HEK293 (cell line): ENCODE data around the gene EGR1.

Experiments used
- ZFHX2 ChIP-seq: fragments of 450-650 bp; formaldehyde crosslinking; conservative IDR thresholded peaks from 2 replicates; pipeline ENCODE4 v1.5.1; 2016; ENCODE audit warnings: missing biosample characterization, missing genetic modification characterization
- ZNF248 ChIP-seq: fragments of 450-650 bp; formaldehyde crosslinking; IDR thresholded peaks from 2 replicates; pipeline ENCODE4 v1.5.1; 2017; ENCODE audit warnings: missing biosample characterization, missing genetic modification characterization
- TF ChIP-seq, protein P1 (sequence below): fragments of 450-650 bp; formaldehyde crosslinking; IDR thresholded peaks from 2 replicates; pipeline ENCODE4 v1.5.1; 2016; ENCODE audit warnings: missing biosample characterization, missing genetic modification characterization, low read depth
- TF ChIP-seq, protein P2 (sequence below): fragments of 450-650 bp; formaldehyde crosslinking; IDR thresholded peaks from 2 replicates; pipeline ENCODE4 v1.5.1; 2016; ENCODE audit warnings: missing biosample characterization, missing genetic modification characterization
- TF ChIP-seq, protein P3 (sequence below): fragments of 450-650 bp; formaldehyde crosslinking; IDR thresholded peaks from 2 replicates; pipeline ENCODE4 v1.5.1; 2016; ENCODE audit warnings: missing biosample characterization, missing genetic modification characterization

DNA sequence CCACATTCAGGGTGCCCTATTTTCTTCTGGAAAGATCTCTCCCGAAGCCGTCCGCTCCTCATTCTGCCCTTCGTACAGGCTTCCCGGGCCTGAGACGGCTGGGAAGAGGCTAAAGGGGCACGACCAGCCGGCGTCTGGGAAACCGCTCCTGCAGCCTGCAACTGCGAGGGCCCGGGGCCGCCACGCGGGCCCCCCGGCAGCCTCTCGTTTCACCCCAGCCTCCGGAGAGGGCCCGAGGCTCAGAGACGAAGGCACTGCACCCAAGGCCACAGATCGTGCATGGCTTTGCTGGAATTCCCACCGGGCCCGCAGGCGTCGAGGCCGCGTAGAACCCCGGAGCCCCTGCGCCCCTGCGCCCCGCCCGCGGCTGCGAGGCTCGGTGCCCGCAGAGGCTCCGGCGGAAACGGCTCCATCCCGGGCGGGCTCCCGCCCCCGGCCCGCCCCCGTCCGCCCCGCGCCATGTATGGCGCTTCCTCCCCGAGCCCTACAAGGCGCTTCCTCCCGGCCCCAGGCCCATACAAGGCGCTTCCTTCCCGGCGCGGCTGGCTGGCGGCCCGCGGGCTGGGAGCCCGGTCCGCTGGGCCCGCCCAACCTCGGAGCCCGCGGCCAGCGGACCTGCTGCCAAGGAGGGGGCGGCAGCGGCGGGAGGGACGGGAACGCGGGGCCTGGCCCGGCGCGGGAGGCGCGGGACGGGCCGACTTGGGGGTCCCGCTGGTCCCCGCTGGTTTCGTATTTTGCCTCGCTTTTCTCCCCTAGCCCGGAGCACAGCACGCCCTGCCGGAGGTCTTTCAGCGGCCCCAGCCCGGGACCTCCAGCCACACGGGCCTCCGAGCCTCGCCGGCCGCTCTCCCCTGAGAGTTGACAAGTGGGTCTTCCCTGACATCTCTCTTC lies 26.6 kb downstream of the EGR1 start:
- TF ChIP-seq ZNF248 (tag by site-specific recombination): no peak
- TF ChIP-seq, protein P1, sequence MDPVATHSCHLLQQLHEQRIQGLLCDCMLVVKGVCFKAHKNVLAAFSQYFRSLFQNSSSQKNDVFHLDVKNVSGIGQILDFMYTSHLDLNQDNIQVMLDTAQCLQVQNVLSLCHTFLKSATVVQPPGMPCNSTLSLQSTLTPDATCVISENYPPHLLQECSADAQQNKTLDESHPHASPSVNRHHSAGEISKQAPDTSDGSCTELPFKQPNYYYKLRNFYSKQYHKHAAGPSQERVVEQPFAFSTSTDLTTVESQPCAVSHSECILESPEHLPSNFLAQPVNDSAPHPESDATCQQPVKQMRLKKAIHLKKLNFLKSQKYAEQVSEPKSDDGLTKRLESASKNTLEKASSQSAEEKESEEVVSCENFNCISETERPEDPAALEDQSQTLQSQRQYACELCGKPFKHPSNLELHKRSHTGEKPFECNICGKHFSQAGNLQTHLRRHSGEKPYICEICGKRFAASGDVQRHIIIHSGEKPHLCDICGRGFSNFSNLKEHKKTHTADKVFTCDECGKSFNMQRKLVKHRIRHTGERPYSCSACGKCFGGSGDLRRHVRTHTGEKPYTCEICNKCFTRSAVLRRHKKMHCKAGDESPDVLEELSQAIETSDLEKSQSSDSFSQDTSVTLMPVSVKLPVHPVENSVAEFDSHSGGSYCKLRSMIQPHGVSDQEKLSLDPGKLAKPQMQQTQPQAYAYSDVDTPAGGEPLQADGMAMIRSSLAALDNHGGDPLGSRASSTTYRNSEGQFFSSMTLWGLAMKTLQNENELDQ (tag by site-specific recombination): no peak
- TF ChIP-seq, protein P2, sequence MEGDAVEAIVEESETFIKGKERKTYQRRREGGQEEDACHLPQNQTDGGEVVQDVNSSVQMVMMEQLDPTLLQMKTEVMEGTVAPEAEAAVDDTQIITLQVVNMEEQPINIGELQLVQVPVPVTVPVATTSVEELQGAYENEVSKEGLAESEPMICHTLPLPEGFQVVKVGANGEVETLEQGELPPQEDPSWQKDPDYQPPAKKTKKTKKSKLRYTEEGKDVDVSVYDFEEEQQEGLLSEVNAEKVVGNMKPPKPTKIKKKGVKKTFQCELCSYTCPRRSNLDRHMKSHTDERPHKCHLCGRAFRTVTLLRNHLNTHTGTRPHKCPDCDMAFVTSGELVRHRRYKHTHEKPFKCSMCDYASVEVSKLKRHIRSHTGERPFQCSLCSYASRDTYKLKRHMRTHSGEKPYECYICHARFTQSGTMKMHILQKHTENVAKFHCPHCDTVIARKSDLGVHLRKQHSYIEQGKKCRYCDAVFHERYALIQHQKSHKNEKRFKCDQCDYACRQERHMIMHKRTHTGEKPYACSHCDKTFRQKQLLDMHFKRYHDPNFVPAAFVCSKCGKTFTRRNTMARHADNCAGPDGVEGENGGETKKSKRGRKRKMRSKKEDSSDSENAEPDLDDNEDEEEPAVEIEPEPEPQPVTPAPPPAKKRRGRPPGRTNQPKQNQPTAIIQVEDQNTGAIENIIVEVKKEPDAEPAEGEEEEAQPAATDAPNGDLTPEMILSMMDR (tag by site-specific recombination): peak; percentile 20; the same call in 1 of the 2 replicates
- TF ChIP-seq ZFHX2 (tag by site-specific recombination): peak; percentile 29; the same call in 1 of the 2 replicates
- TF ChIP-seq, protein P3, sequence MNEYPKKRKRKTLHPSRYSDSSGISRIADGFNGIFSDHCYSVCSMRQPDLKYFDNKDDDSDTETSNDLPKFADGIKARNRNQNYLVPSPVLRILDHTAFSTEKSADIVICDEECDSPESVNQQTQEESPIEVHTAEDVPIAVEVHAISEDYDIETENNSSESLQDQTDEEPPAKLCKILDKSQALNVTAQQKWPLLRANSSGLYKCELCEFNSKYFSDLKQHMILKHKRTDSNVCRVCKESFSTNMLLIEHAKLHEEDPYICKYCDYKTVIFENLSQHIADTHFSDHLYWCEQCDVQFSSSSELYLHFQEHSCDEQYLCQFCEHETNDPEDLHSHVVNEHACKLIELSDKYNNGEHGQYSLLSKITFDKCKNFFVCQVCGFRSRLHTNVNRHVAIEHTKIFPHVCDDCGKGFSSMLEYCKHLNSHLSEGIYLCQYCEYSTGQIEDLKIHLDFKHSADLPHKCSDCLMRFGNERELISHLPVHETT (tag by site-specific recombination): no peak
